IMR-90 (cell line): Measurements from ENCODE around the gene COQ8A.

Experiments
- FOS ChIP-seq: fragments of 150-350 bp; IDR thresholded peaks from 2 replicates; pipeline ENCODE4 v1.6.1; 2016; ENCODE audit warnings: low read depth, low read length
- MAFK ChIP-seq: IDR thresholded peaks from 2 replicates; pipeline ENCODE4 v1.6.1; 2012; ENCODE audit warnings: low read depth, low read length, improper control_type of control experiment
- RAD21 ChIP-seq: IDR thresholded peaks from 2 replicates; pipeline ENCODE4 v1.6.1; 2012; ENCODE audit warnings: low read length, improper control_type of control experiment
- SMC3 ChIP-seq: fragments of 150-350 bp; IDR thresholded peaks from 2 replicates; pipeline ENCODE4 v1.6.1; 2016; ENCODE audit warnings: low read depth, mild to moderate bottlenecking, antibody characterized with exemption, low read length, moderate library complexity
- TF ChIP-seq, protein P1 (sequence below): conservative IDR thresholded peaks from 2 replicates; pipeline ENCODE4 v1.5.1; 2012; ENCODE audit warnings: mild to moderate bottlenecking, low read depth, low read length, improper control_type of control experiment
- TF ChIP-seq, protein P2 (sequence below): fragments of 150-350 bp; IDR thresholded peaks from 2 replicates; pipeline ENCODE4 v1.6.1; 2016; ENCODE audit warnings: low read depth, mild to moderate bottlenecking, low read length, moderate library complexity, borderline replicate concordance

DNA sequence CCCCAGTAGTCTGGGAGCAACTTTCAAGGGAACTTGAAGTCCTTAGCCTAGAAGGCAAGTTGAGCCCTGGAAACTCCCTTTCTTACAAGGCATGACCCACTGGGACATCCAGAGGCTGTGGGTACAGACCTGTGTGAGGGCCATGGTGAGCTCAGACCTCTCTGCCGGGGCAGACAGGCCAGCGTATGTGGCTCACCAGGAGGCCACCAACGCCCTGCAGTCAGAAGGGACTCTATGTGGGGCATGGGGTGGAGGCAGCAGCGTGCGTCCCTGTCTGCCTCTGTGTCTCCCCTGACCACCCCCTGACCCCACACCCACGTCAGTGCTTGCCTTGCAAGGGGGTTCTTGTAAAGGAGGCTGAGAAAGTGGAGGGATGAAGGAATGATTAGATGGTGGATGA is 10.8 kb downstream of the COQ8A start:
- TF ChIP-seq, protein P1, sequence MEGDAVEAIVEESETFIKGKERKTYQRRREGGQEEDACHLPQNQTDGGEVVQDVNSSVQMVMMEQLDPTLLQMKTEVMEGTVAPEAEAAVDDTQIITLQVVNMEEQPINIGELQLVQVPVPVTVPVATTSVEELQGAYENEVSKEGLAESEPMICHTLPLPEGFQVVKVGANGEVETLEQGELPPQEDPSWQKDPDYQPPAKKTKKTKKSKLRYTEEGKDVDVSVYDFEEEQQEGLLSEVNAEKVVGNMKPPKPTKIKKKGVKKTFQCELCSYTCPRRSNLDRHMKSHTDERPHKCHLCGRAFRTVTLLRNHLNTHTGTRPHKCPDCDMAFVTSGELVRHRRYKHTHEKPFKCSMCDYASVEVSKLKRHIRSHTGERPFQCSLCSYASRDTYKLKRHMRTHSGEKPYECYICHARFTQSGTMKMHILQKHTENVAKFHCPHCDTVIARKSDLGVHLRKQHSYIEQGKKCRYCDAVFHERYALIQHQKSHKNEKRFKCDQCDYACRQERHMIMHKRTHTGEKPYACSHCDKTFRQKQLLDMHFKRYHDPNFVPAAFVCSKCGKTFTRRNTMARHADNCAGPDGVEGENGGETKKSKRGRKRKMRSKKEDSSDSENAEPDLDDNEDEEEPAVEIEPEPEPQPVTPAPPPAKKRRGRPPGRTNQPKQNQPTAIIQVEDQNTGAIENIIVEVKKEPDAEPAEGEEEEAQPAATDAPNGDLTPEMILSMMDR: no peak
- TF ChIP-seq, protein P2, sequence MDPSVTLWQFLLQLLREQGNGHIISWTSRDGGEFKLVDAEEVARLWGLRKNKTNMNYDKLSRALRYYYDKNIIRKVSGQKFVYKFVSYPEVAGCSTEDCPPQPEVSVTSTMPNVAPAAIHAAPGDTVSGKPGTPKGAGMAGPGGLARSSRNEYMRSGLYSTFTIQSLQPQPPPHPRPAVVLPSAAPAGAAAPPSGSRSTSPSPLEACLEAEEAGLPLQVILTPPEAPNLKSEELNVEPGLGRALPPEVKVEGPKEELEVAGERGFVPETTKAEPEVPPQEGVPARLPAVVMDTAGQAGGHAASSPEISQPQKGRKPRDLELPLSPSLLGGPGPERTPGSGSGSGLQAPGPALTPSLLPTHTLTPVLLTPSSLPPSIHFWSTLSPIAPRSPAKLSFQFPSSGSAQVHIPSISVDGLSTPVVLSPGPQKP: no peak
- TF ChIP-seq FOS (no peak), MAFK (no peak), RAD21 (no peak), SMC3 (no peak)
